Testis (tissue), 2 donors: ENCODE data around the gene SREBF2.

ENCODE experiments used
- CTCF ChIP-seq, 3 experiments: fragments of 450-650 bp in 2 of 3; fragments of 200-600 bp in 1 of 3; sonication (generic) in 1 of 3; IDR thresholded peaks; one replicate each; pipeline ENCODE4 v1.5.1; 2016 to 2019; ENCODE audit warnings: antibody characterized with exemption in 3 of 3, mild to moderate bottlenecking in 2 of 3, moderate library complexity in 1 of 3
- POLR2A ChIP-seq: fragments of 450-650 bp; IDR thresholded peaks from one replicate; pipeline ENCODE4 v1.6.1; 2017; ENCODE audit warnings: antibody characterized with exemption, mild to moderate bottlenecking, moderate library complexity

GRCh38 chr22:41876675-41877074 is 43.8 kb downstream of the SREBF2 start:
- TF ChIP-seq POLR2A (no peak), CTCF (IDR thresholded peaks at IDR 0.05) (no peak)
